ENCODE results near the gene KLK6.

GRCh38 chr19:50944795-50945194 is 24.6 kb downstream of the KLK6 start:
- TF ChIP-seq, protein P1, sequence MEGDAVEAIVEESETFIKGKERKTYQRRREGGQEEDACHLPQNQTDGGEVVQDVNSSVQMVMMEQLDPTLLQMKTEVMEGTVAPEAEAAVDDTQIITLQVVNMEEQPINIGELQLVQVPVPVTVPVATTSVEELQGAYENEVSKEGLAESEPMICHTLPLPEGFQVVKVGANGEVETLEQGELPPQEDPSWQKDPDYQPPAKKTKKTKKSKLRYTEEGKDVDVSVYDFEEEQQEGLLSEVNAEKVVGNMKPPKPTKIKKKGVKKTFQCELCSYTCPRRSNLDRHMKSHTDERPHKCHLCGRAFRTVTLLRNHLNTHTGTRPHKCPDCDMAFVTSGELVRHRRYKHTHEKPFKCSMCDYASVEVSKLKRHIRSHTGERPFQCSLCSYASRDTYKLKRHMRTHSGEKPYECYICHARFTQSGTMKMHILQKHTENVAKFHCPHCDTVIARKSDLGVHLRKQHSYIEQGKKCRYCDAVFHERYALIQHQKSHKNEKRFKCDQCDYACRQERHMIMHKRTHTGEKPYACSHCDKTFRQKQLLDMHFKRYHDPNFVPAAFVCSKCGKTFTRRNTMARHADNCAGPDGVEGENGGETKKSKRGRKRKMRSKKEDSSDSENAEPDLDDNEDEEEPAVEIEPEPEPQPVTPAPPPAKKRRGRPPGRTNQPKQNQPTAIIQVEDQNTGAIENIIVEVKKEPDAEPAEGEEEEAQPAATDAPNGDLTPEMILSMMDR (IDR thresholded peaks at IDR 0.05): no peak
- TF ChIP-seq POLR2A (IDR thresholded peaks at IDR 0.05): no peak
